ENCODE results near the gene TKTL1.
"Not testable (repeated sequence)": the region's sequence is repeated elsewhere in the genome, so short reads cannot be mapped to it uniquely, and the experiment has no call there.

TKTL1 gene

GRCh38 chrX:154296731-154297130 lies 1.1 kb downstream of the TKTL1 start:
- Histone ChIP-seq H3K4me1 (0 out of 2 replicates have a peak, but pooled peaks cover 4% of the 10 kb centered on the region), H3K9me3 (peaks cover 25% of the 10 kb centered on the region), H3K9ac (no peak overlapping the region), H3K27ac (no peak overlapping the region), H3K4me2 (no peak overlapping the region), H3K27me3 (peaks cover 33% of the 10 kb centered on the region), H4K20me1 (no peaks in the 10 kb centered on the region), H3K4me3 (no peak overlapping the region), H3K36me3 (no peaks in the 10 kb centered on the region)
- TF ChIP-seq Cebpa-rat (IDR thresholded peaks at IDR 0.05) = no peak

GRCh38 chrX:154298312-154298711 lies 2.7 kb downstream of the TKTL1 start:
- Histone ChIP-seq H3K27ac (no peak overlapping the region), H3K4me2 (no peak overlapping the region), H4K20me1 (no peaks in the 10 kb centered on the region), H3K36me3 (no peaks in the 10 kb centered on the region), H3K4me3 (no peak overlapping the region), H3K27me3 (peaks cover 45% of the 10 kb centered on the region), H3K9ac (no peak overlapping the region), H3K9me3 (peaks cover 25% of the 10 kb centered on the region), H3K4me1 (0 out of 2 replicates have a peak, but pooled peaks cover 4% of the 10 kb centered on the region)
- no peak for TF ChIP-seq Cebpa-rat (IDR thresholded peaks at IDR 0.05)

GRCh38 chrX:154300816-154301215 lies 5.2 kb downstream of the TKTL1 start:
- Histone ChIP-seq H3K4me1 (0 out of 2 replicates have a peak, but pooled peaks cover 4% of the 10 kb centered on the region), H3K4me2 (no peak overlapping the region), H3K4me3 (no peak overlapping the region), H3K27me3 (peaks cover 63% of the 10 kb centered on the region), H3K27ac (no peak overlapping the region), H3K9me3 (peaks cover 12% of the 10 kb centered on the region), H3K9ac (no peak overlapping the region), H3K36me3 (no peaks in the 10 kb centered on the region), H4K20me1 (no peaks in the 10 kb centered on the region)
- no peak for TF ChIP-seq Cebpa-rat (IDR thresholded peaks at IDR 0.05)

GRCh38 chrX:154302998-154303397 lies 7.4 kb downstream of the TKTL1 start:
- H4K20me1 ChIP-seq, H3K27ac ChIP-seq, H3K4me1 ChIP-seq, H3K9me3 ChIP-seq, H3K4me2 ChIP-seq, H3K9ac ChIP-seq, H3K4me3 ChIP-seq, H3K36me3 ChIP-seq: not testable (repeated sequence)
- H3K27me3 ChIP-seq = peaks cover 81% of the 10 kb centered on the region

- no peaks in the 10 kb centered on the region for H3K9me3 ChIP-seq
- TF ChIP-seq Cebpa-rat (IDR thresholded peaks at IDR 0.05) = no peak
- no peak overlapping the region for H3K9ac ChIP-seq
These were observed 7.9 kb downstream of the TKTL1 start for GRCh38 chrX:154303476-154303875.

GRCh38 chrX:154304846-154305245 lies 9.3 kb downstream of the TKTL1 start:
- Histone ChIP-seq H3K27ac (no peak overlapping the region), H3K4me2 (no peak overlapping the region), H4K20me1 (no peaks in the 10 kb centered on the region; the same call in 1 of the 2 replicates), H3K36me3 (no peaks in the 10 kb centered on the region), H3K4me3 (no peak overlapping the region), H3K4me1 (peaks cover 5% of the 10 kb centered on the region; the same call in 1 of the 2 replicates), H3K9me3 (no peaks in the 10 kb centered on the region), H3K27me3 (peaks cover 85% of the 10 kb centered on the region), H3K9ac (no peak overlapping the region)
- TF ChIP-seq Cebpa-rat (IDR thresholded peaks at IDR 0.05) = no peak

More at GRCh38 chrX:154303476-154303875, 7.9 kb downstream of the TKTL1 start:
- Histone ChIP-seq H3K4me3 (no peak overlapping the region), H4K20me1 (no peaks in the 10 kb centered on the region; the same call in 1 of the 2 replicates), H3K4me2 (no peak overlapping the region), H3K4me1 (peaks cover 2% of the 10 kb centered on the region; the same call in 1 of the 2 replicates), H3K36me3 (no peaks in the 10 kb centered on the region), H3K27ac (no peak overlapping the region), H3K27me3 (peaks cover 78% of the 10 kb centered on the region)

- H4K20me1 ChIP-seq = no peaks in the 10 kb centered on the region; the same call in 1 of the 2 replicates
- H3K9ac ChIP-seq = no peak overlapping the region
- H3K36me3 ChIP-seq = no peaks in the 10 kb centered on the region
- H3K4me1 ChIP-seq = peaks cover 5% of the 10 kb centered on the region; the same call in 1 of the 2 replicates
- no peaks in the 10 kb centered on the region for H3K9me3 ChIP-seq
- no peak for TF ChIP-seq Cebpa-rat (IDR thresholded peaks at IDR 0.05)
- H3K27me3 ChIP-seq = peaks cover 85% of the 10 kb centered on the region
- H3K4me3 ChIP-seq = no peak overlapping the region
- H3K27ac ChIP-seq = no peak overlapping the region
- H3K4me2 ChIP-seq = no peak overlapping the region
These were observed 10.1 kb downstream of the TKTL1 start for GRCh38 chrX:154305541-154306205.

GRCh38 chrX:154307202-154307601 lies 11.6 kb downstream of the TKTL1 start:
- Histone ChIP-seq H3K4me1 (peaks cover 5% of the 10 kb centered on the region; the same call in 1 of the 2 replicates), H3K9ac (no peak overlapping the region), H3K9me3 (no peaks in the 10 kb centered on the region), H4K20me1 (no peaks in the 10 kb centered on the region; the same call in 1 of the 2 replicates), H3K4me3 (no peak overlapping the region), H3K27me3 (peaks cover 88% of the 10 kb centered on the region), H3K27ac (no peak overlapping the region), H3K36me3 (no peaks in the 10 kb centered on the region), H3K4me2 (no peak overlapping the region)
- TF ChIP-seq Cebpa-rat (IDR thresholded peaks at IDR 0.05) = no peak

- peaks cover 91% of the 10 kb centered on the region for H3K27me3 ChIP-seq
- no peak overlapping the region for H3K9ac ChIP-seq
- no peaks in the 10 kb centered on the region for H3K9me3 ChIP-seq
- H3K4me2 ChIP-seq = no peak overlapping the region
- TF ChIP-seq Cebpa-rat (IDR thresholded peaks at IDR 0.05) = no peak
- no peaks in the 10 kb centered on the region; the same call in 1 of the 2 replicates for H4K20me1 ChIP-seq
- H3K36me3 ChIP-seq = no peaks in the 10 kb centered on the region
- H3K4me1 ChIP-seq = peaks cover 5% of the 10 kb centered on the region; the same call in 1 of the 2 replicates
- H3K4me3 ChIP-seq = no peak overlapping the region
- H3K27ac ChIP-seq = no peak overlapping the region
These were observed 12.7 kb downstream of the TKTL1 start for GRCh38 chrX:154308108-154308946.

Measured in BLaER1 (cell line).